KMS-11 (cell line): ENCODE results near the gene BMP6.

ENCODE experiments used
- H2AFZ ChIP-seq: fragments of 200-600 bp; sonication (generic); 2 replicates; pipeline ENCODE4 v1.6.1; 2016; ENCODE audit warnings: antibody characterized with exemption, mixed run types, low read depth
- H3K27ac ChIP-seq: fragments of 200-600 bp; sonication (generic); 2 replicates; pipeline ENCODE4 v1.6.1; 2016; ENCODE audit warnings: mild to moderate bottlenecking, mixed run types
- H3K27me3 ChIP-seq: fragments of 200-600 bp; sonication (generic); 2 replicates; pipeline ENCODE4 v1.6.1; 2017; ENCODE audit warnings: mild to moderate bottlenecking, low read depth, mixed run types, moderate library complexity; ENCODE audit not compliant: insufficient read depth
- H3K36me3 ChIP-seq: fragments of 200-600 bp; sonication (generic); 2 replicates; pipeline ENCODE4 v1.6.1; 2017; ENCODE audit warnings: mild to moderate bottlenecking, mixed run types; ENCODE audit not compliant: insufficient read depth
- H3K4me1 ChIP-seq: fragments of 200-600 bp; sonication (generic); 2 replicates; pipeline ENCODE4 v1.6.1; 2016; ENCODE audit warnings: mild to moderate bottlenecking, low read depth, mixed run types; ENCODE audit not compliant: poor library complexity, severe bottlenecking
- H3K4me2 ChIP-seq: fragments of 200-600 bp; sonication (generic); 2 replicates; pipeline ENCODE4 v1.7.0; 2016; ENCODE audit warnings: mild to moderate bottlenecking, mixed run types
- H3K4me3 ChIP-seq: fragments of 200-600 bp; sonication (generic); IDR thresholded peaks from 2 replicates; pipeline ENCODE4 v1.6.1; 2017; ENCODE audit warnings: low read depth, low read length, mixed read lengths; ENCODE audit not compliant: insufficient read depth
- H3K79me2 ChIP-seq: fragments of 200-600 bp; sonication (generic); 2 replicates; pipeline ENCODE4 v1.6.1; 2016; ENCODE audit warnings: low read depth, mixed run types; ENCODE audit not compliant: insufficient read depth
- H3K9ac ChIP-seq: fragments of 200-600 bp; sonication (generic); 2 replicates; pipeline ENCODE4 v1.6.1; 2016; ENCODE audit warnings: mild to moderate bottlenecking, mixed run types
- H4K20me1 ChIP-seq: fragments of 200-600 bp; sonication (generic); 2 replicates; pipeline ENCODE4 v1.6.1; 2016; ENCODE audit warnings: mild to moderate bottlenecking, mixed run types; ENCODE audit not compliant: insufficient read depth
- TF ChIP-seq, protein P1 (sequence below): fragments of 200-600 bp; sonication (generic); conservative IDR thresholded peaks from 2 replicates; pipeline ENCODE4 v1.6.1; 2017; ENCODE audit warnings: low read depth, mild to moderate bottlenecking, antibody characterized with exemption, low read length, moderate library complexity, mixed read lengths

The BMP6 gene

DNA sequence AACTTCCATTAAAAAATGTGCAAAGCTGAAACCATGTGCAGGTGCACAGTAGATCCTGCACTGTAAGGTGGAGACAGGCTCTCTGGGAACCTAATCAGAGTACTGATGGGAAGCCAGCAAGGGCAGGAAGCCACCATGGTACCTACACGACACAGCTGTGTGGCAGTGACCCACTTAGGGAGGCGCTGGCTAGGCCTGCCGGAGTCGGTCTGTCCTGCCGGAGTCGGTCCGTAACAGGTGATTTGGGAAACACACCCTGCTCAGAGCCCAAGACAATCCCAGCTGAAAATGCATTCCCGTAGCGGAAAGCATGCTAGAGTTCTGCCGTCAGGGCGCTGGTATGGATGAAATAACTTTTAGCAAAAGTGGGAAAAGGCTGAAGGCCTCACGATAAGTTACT is 167.4 kb downstream of the BMP6 start:
- Histone ChIP-seq H3K4me2 (peak overlapping the region; percentile 2; the same call in 1 of the 2 replicates), H3K79me2 (peaks cover 98% of the 10 kb centered on the region), H2AFZ (no peak overlapping the region), H3K4me1 (peaks cover 89% of the 10 kb centered on the region), H4K20me1 (peaks cover 19% of the 10 kb centered on the region), H3K9ac (no peak overlapping the region), H3K36me3 (peaks cover 72% of the 10 kb centered on the region), H3K4me3 (no peak overlapping the region), H3K27me3 (no peaks in the 10 kb centered on the region), H3K27ac (peak overlapping the region; percentile 91; the same call in 1 of the 2 replicates)
- TF ChIP-seq, protein P1, sequence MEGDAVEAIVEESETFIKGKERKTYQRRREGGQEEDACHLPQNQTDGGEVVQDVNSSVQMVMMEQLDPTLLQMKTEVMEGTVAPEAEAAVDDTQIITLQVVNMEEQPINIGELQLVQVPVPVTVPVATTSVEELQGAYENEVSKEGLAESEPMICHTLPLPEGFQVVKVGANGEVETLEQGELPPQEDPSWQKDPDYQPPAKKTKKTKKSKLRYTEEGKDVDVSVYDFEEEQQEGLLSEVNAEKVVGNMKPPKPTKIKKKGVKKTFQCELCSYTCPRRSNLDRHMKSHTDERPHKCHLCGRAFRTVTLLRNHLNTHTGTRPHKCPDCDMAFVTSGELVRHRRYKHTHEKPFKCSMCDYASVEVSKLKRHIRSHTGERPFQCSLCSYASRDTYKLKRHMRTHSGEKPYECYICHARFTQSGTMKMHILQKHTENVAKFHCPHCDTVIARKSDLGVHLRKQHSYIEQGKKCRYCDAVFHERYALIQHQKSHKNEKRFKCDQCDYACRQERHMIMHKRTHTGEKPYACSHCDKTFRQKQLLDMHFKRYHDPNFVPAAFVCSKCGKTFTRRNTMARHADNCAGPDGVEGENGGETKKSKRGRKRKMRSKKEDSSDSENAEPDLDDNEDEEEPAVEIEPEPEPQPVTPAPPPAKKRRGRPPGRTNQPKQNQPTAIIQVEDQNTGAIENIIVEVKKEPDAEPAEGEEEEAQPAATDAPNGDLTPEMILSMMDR: no peak

DNA sequence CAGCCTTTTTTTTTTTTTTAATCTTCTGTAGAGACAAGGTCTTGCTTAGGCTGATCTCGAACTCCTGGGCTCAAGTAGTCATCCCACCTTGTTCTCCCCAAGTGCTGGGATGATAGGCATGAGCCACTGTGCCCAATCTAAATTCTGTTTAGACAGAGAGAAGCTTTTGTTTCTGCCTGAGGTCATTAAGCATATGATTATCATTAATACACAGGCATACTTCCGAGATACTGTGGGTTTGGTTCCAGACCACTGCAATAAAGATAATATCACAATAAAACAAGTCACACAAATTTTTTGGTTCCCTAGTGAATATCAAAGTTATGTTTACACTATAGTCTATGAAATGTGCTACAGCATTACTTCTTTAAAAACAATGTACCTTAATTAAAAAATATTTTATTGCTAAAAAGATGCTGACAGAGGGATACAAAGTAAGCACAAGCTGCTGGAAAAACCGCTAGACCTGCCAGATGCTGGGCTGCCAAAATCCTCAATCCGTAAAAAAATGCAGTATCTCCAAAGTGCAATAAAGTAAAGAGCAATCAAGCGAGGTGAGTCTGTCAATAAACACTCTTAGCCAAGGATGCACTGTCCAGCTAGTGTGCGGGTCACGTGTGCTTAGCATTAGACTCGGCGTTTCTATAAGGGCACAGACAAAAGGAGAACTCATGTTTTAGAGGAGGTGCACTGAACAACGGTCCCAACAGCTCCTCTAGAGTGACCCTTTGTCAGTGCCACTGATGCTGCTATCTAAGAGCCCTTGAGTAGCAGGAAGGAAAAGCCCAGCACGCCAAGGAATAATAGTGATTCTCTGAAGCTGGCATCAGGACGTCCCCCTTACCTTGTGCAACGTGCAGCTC is 168.6 kb downstream of the BMP6 start:
- no peak overlapping the region; the same call in 1 of the 2 replicates for H3K4me2 ChIP-seq
- no peak overlapping the region for H3K9ac ChIP-seq
- H2AFZ ChIP-seq: no peak overlapping the region
- peaks cover 97% of the 10 kb centered on the region for H3K4me1 ChIP-seq
- H4K20me1 ChIP-seq: peaks cover 15% of the 10 kb centered on the region; the same call in 1 of the 2 replicates
- H3K4me3 ChIP-seq: no peak overlapping the region
- peaks cover 99% of the 10 kb centered on the region for H3K79me2 ChIP-seq
- peak overlapping the region; percentile 91; the same call in 1 of the 2 replicates for H3K27ac ChIP-seq
- TF ChIP-seq, protein P1: no peak
- peaks cover 66% of the 10 kb centered on the region for H3K36me3 ChIP-seq
- H3K27me3 ChIP-seq: no peaks in the 10 kb centered on the region

DNA sequence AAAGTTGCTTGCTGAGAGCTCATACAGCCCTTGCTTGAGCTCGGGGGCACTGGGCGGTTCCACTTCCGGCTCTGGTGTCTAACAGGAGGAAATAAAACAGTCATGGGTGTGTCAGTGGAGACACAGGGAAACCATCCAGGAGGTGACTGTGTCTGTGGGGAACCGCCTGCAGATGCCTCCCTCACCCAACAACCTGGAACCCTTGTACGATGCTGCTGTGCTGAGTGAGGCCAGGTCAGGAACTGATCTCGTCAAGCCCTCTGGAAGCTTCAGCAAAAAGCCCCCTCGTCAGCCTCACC is 169.2 kb downstream of the BMP6 start:
- Histone ChIP-seq H3K9ac (no peak overlapping the region), H3K4me1 (peaks cover 98% of the 10 kb centered on the region), H3K36me3 (peaks cover 65% of the 10 kb centered on the region), H3K4me3 (no peak overlapping the region), H3K27me3 (no peaks in the 10 kb centered on the region), H2AFZ (no peak overlapping the region), H3K4me2 (peak overlapping the region; percentile 81; the same call in 1 of the 2 replicates), H3K27ac (peak overlapping the region; percentile 91; the same call in 1 of the 2 replicates), H4K20me1 (peaks cover 11% of the 10 kb centered on the region; the same call in 1 of the 2 replicates), H3K79me2 (peaks cover 99% of the 10 kb centered on the region)
- TF ChIP-seq, protein P1: no peak

DNA sequence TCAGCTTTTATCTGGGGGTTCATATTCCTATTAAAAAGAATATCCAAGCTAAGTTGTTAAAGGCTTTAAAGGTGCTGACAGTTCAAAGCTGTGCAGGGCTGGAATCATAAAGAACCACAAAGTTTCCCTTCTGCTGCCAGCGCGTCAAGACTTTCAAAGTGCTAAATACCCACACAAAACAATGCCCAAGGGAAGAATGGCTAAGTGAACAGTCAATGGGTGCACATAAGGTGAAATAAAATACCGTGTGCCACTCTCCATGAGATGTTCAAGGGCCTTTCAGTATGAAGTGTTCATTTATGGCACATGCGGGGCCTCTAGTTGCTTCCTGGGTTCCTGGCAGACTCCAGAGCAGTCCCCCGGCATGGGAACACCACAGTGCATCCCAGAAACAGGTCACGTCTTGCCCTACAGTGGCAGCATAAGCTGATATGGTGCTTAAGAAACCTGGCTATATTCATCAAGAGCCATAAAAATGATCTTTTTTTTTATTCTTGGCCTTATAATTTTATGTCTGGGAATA is 170.6 kb downstream of the BMP6 start:
- H4K20me1 ChIP-seq: peaks cover 8% of the 10 kb centered on the region; the same call in 1 of the 2 replicates
- TF ChIP-seq, protein P1: no peak
- peak overlapping the region; percentile 95 for H3K9ac ChIP-seq
- H3K4me1 ChIP-seq: peaks cover 100% of the 10 kb centered on the region
- peak overlapping the region; percentile 81 for H3K4me2 ChIP-seq
- peak overlapping the region; percentile 91 for H3K27ac ChIP-seq
- H3K4me3 ChIP-seq: no peak overlapping the region
- no peaks in the 10 kb centered on the region for H3K27me3 ChIP-seq
- H2AFZ ChIP-seq: no peak overlapping the region
- H3K36me3 ChIP-seq: peaks cover 64% of the 10 kb centered on the region
- H3K79me2 ChIP-seq: peaks cover 98% of the 10 kb centered on the region
